Measurements from ENCODE around the gene COL6A2. TPM values are rescaled to one million over a fixed set of nuclear protein-coding genes. Genes with fewer than 3 reads are reported as not detected.
"Not testable (repeated sequence)": the region's sequence is repeated elsewhere in the genome, so short reads cannot be mapped to it uniquely, and the experiment has no call there.

COL6A2 gene
- polyA plus RNA-seq, 2 donors = 120 to 161 TPM

DNA sequence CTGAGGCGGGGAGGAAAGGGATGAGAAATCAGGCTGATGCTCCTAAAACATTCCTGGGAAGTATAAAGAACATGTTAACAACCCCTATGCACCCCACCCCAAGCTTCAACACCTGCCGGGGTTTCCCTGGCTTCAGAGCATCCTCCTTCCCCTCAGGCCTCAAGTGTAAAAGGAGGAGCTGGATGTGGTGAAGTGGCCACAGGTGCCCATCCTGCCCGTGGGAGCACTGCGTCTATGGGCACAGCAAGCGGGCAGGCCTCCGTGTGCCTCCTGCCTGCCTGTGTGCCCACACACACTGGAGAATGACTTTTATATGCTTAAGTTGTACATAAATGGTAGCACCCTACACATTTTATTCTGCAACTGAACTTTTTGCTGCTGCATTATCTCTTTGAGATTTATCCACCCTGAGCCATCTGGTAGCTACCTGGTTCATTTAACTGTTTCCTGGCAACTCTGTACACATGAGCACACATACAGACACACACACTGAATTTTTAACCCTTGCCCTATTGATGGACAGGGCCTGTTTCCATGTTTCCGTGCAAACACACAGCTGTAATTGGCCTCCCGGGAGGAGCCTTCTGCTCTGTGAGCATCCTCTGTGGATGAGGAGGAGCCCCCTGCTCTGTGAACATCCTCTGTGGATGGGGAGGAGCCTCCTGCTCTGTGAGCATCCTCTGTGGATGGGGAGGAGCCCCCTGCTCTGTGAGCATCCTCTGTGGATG, 70.9 kb downstream of the COL6A2 start:
- WGBS, 2 donors = 64 to 73% methylated on average over 8 of the region's 8 CpGs
- Histone ChIP-seq H3K36me3 (ENCODE audit: control insufficient read depth in 2 of 2, insufficient read depth in 2 of 2, low read length in 1 of 2) (no peaks in the 10 kb centered on the region), H3K27ac (ENCODE audit: low read depth in 2 of 2, low read length in 1 of 2) (no peak overlapping the region), H3K9me3 (ENCODE audit: control insufficient read depth in 2 of 2, insufficient read depth in 1 of 2, low read depth in 1 of 2, low read length in 1 of 2) (peaks cover 0 to 6% of the 10 kb centered on the region in 2 donors), H3K4me1 (ENCODE audit: control insufficient read depth in 2 of 2, insufficient read depth in 2 of 2, low read length in 1 of 2) (no peaks in the 10 kb centered on the region), H3K4me3 (ENCODE audit: low read depth in 1 of 2, low read length in 2 of 2) (no peak overlapping the region), H3K27me3 (ENCODE audit: control insufficient read depth in 1 of 2, insufficient read depth in 2 of 2, low read length in 2 of 2) (no peaks in the 10 kb centered on the region)

DNA sequence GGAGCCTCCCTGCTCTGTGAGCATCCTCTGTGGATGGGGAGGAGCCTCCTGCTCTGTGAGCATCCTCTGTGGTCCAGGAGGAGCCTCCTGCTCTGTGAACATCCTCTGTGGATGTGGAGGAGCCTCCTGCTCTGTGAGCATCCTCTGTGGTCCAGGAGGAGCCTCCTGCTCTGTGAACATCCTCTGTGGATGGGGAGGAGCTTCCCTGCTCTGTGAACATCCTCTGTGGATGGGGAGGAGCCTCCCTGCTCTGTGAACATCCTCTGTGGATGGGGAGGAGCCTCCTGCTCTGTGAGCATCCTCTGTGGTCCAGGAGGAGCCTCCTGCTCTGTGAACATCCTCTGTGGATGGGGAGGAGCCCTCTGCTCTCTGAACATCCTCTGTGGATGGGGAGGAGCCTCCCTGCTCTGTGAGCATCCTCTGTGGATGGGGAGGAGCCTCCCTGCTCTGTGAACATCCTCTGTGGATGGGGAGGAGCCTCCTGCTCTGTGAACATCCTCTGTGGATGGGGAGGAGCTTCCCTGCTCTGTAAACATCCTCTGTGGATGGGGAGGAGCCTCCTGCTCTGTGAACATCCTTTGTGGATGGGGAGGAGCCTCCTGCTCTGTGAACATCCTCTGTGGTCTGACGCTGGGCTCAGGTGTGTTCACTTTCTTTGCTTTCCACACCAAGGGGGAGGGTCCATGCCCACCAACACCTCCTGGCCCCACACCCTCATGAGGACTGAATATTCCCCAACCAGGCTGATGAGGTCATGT, 72.7 kb downstream of the COL6A2 start:
- not testable (repeated sequence) for H3K27ac ChIP-seq (ENCODE audit: low read depth in 2 of 2, low read length in 1 of 2); H3K27me3 ChIP-seq (ENCODE audit: control insufficient read depth in 1 of 2, insufficient read depth in 2 of 2, low read length in 2 of 2); H3K36me3 ChIP-seq (ENCODE audit: control insufficient read depth in 2 of 2, insufficient read depth in 2 of 2, low read length in 1 of 2); H3K4me3 ChIP-seq (ENCODE audit: low read depth in 1 of 2, low read length in 2 of 2); H3K9me3 ChIP-seq (ENCODE audit: control insufficient read depth in 2 of 2, insufficient read depth in 1 of 2, low read depth in 1 of 2, low read length in 1 of 2); H3K4me1 ChIP-seq (ENCODE audit: control insufficient read depth in 2 of 2, insufficient read depth in 2 of 2, low read length in 1 of 2)
- 57 to 88% methylated on average over 1 of the region's 1 CpG for WGBS, 2 donors

DNA sequence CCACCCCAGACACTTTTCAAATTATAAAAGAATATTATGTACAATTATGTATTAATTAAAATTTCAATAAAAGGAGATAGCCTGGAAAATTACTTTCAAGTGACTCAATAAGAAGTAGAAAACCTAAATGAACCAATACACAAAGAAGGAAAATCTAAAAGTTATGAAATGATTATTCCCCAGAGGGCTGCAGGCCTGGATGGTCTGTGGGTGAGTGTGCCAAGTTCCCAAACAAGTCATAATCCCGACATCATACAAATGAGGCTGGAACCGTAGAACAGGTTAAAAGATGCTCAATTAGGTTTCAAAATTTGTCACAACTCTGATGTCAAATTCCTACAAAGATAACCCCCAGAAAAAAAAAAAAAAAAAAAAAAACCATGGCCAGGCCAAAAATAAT, 73.7 kb downstream of the COL6A2 start:
- H3K27me3 ChIP-seq (ENCODE audit: control insufficient read depth in 1 of 2, insufficient read depth in 2 of 2, low read length in 2 of 2) = no peaks in the 10 kb centered on the region
- no peaks in the 10 kb centered on the region for H3K4me1 ChIP-seq (ENCODE audit: control insufficient read depth in 2 of 2, insufficient read depth in 2 of 2, low read length in 1 of 2)
- H3K27ac ChIP-seq (ENCODE audit: low read depth in 2 of 2, low read length in 1 of 2) = no peak overlapping the region
- H3K36me3 ChIP-seq (ENCODE audit: control insufficient read depth in 2 of 2, insufficient read depth in 2 of 2, low read length in 1 of 2) = no peaks in the 10 kb centered on the region
- H3K9me3 ChIP-seq (ENCODE audit: control insufficient read depth in 2 of 2, insufficient read depth in 1 of 2, low read depth in 1 of 2, low read length in 1 of 2) = peaks cover 0 to 6% of the 10 kb centered on the region in 2 donors
- no peak overlapping the region for H3K4me3 ChIP-seq (ENCODE audit: low read depth in 1 of 2, low read length in 2 of 2)
- WGBS, 2 donors = 18 to 47% methylated on average over 2 of the region's 2 CpGs

DNA sequence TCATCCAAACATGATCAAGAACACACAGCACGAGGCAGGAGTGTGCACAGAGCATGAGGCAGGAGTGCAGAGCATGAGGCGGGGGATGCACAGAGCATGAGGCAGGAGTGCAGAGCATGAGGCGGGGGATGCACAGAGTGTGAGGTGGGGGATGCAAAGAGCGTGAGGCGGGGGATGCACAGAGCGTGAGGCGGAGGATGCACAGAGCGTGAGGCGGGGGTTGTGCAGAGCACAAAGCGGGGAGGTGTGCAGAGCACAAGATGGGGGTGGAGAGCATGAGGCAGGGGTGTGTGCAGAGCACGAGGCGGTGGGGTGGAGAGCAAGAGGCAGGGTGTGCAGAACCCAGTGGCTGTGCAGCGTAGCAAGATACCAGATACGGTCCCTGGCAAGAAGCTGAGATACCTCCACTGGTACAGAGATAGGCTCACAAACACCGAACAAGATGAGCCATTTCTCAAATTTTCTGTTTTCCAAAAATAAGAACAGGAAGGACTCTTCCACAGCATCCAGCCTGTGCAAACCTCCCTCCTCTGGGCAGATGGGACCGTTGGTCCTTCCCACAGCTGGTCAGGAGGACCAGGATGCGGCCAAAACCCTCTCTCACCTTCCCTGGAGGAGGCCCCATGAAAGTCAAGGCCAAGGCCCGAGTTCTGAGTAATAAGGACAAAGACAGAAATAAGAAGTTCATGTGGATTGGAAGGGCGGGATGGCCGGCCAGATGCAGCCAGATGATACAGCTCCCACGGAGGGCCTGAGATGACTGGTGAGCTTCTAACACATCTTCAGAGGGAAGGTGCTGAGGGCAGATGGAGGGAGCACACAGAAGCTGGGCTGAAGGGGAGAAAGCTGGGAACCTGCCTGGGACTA, 74.3 kb downstream of the COL6A2 start:
- no peaks in the 10 kb centered on the region for H3K36me3 ChIP-seq (ENCODE audit: control insufficient read depth in 2 of 2, insufficient read depth in 2 of 2, low read length in 1 of 2)
- H3K27me3 ChIP-seq (ENCODE audit: control insufficient read depth in 1 of 2, insufficient read depth in 2 of 2, low read length in 2 of 2) = no peaks in the 10 kb centered on the region
- H3K4me3 ChIP-seq (ENCODE audit: low read depth in 1 of 2, low read length in 2 of 2) = no peak overlapping the region
- WGBS, 2 donors = 85 to 89% methylated on average over 16 to 21 of the region's 21 CpGs
- no peaks in the 10 kb centered on the region for H3K4me1 ChIP-seq (ENCODE audit: control insufficient read depth in 2 of 2, insufficient read depth in 2 of 2, low read length in 1 of 2)
- peaks cover 0 to 6% of the 10 kb centered on the region in 2 donors for H3K9me3 ChIP-seq (ENCODE audit: control insufficient read depth in 2 of 2, insufficient read depth in 1 of 2, low read depth in 1 of 2, low read length in 1 of 2)
- no peak overlapping the region for H3K27ac ChIP-seq (ENCODE audit: low read depth in 2 of 2, low read length in 1 of 2)

DNA sequence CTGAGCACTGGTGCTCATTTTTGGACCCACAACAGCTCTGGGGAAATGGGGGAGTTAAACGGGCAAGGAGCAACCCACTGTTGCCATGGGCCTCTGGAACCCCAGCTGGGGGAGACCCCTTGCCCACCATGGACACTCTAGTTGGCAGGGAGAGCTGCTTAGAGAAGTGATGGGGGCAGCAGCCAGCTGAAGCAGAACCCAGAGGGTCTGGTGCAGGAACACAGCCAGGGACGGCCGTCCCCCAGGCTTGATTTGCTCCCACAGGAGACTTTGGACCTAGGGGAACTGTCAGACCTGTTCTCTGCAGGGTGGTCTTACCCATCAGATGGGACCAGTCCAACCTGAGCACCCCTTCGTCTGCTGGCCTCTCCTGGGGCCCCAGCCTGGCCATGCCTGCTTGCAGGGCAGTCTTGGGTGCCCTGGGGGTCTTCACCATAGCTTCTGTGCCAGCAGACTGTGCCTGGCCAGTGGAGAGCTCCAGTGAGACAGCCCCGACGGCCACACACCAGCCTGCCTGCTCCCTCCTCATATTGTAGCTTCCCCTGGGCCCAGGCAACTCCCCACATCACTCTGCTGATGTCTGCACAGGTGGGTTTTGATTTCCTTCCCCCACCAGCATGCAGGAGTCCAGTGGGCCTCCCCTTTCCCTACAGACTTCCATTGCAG, 75.1 kb downstream of the COL6A2 start:
- Histone ChIP-seq H3K4me3 (ENCODE audit: low read depth in 1 of 2, low read length in 2 of 2) (no peak overlapping the region), H3K36me3 (ENCODE audit: control insufficient read depth in 2 of 2, insufficient read depth in 2 of 2, low read length in 1 of 2) (no peaks in the 10 kb centered on the region), H3K9me3 (ENCODE audit: control insufficient read depth in 2 of 2, insufficient read depth in 1 of 2, low read depth in 1 of 2, low read length in 1 of 2) (peaks cover 0 to 6% of the 10 kb centered on the region in 2 donors), H3K27ac (ENCODE audit: low read depth in 2 of 2, low read length in 1 of 2) (no peak overlapping the region), H3K4me1 (ENCODE audit: control insufficient read depth in 2 of 2, insufficient read depth in 2 of 2, low read length in 1 of 2) (no peaks in the 10 kb centered on the region), H3K27me3 (ENCODE audit: control insufficient read depth in 1 of 2, insufficient read depth in 2 of 2, low read length in 2 of 2) (no peaks in the 10 kb centered on the region)
- 87 to 92% methylated on average over 6 of the region's 6 CpGs for WGBS, 2 donors

DNA sequence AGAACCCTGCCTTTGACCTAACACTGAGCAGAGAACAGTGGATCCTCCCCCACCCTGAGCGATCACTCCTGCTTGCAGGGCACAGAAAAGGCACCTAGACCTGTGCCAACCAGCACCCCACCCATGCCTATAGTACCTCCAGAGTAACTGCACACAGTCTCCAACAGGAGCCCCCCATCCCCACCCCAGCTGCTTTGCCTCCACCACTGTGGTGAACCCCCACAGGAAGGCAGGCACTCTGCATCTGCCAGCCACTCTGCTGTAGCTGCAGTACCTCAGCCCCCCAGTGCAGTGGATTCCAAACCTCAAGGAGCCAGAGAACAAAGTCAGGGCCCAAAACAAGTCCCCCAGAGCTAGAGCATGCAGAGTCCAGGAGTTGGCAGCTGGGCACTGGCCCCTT, 75.7 kb downstream of the COL6A2 start:
- Histone ChIP-seq H3K27me3 (ENCODE audit: control insufficient read depth in 1 of 2, insufficient read depth in 2 of 2, low read length in 2 of 2) (no peaks in the 10 kb centered on the region), H3K36me3 (ENCODE audit: control insufficient read depth in 2 of 2, insufficient read depth in 2 of 2, low read length in 1 of 2) (no peaks in the 10 kb centered on the region), H3K4me1 (ENCODE audit: control insufficient read depth in 2 of 2, insufficient read depth in 2 of 2, low read length in 1 of 2) (no peaks in the 10 kb centered on the region), H3K4me3 (ENCODE audit: low read depth in 1 of 2, low read length in 2 of 2) (no peak overlapping the region), H3K27ac (ENCODE audit: low read depth in 2 of 2, low read length in 1 of 2) (no peak overlapping the region), H3K9me3 (ENCODE audit: control insufficient read depth in 2 of 2, insufficient read depth in 1 of 2, low read depth in 1 of 2, low read length in 1 of 2) (peaks cover 0 to 6% of the 10 kb centered on the region in 2 donors)
- 94 to 96% methylated on average over 1 of the region's 1 CpG for WGBS, 2 donors

DNA sequence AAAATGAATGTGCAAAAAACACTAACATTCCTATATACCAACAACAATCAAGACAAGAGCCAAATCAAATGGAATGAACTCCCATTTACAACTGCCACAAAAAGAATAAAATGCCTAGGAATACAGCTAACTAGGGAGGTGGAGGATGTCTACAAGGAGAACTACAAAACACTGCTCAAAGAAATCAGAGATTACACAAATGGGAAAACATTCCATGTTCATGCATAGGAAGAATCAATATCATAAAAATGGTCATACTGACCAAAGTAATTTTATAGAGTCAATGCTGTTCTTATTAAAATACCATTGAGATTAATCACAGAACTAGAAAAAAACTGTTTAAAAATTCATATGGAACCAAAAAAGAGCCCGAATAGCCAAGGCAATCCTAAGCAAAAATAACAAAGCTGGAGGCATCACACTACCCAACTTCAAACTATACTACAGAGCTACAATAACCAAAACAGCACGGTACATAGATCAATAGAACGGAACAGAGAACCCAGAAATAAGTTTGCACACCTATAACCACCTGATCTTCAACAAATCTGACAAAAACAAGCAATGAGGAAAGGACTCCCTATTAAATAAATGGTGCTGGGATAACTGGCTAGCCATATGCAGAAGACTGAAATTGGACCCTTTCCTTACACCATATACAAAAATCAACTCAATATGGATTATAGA, 78.7 kb downstream of the COL6A2 start:
- H3K4me1 ChIP-seq (ENCODE audit: control insufficient read depth in 2 of 2, insufficient read depth in 2 of 2, low read length in 1 of 2); H3K27ac ChIP-seq (ENCODE audit: low read depth in 2 of 2, low read length in 1 of 2); H3K9me3 ChIP-seq (ENCODE audit: control insufficient read depth in 2 of 2, insufficient read depth in 1 of 2, low read depth in 1 of 2, low read length in 1 of 2); H3K4me3 ChIP-seq (ENCODE audit: low read depth in 1 of 2, low read length in 2 of 2); H3K27me3 ChIP-seq (ENCODE audit: control insufficient read depth in 1 of 2, insufficient read depth in 2 of 2, low read length in 2 of 2); H3K36me3 ChIP-seq (ENCODE audit: control insufficient read depth in 2 of 2, insufficient read depth in 2 of 2, low read length in 1 of 2): not testable (repeated sequence)
- WGBS, 2 donors = 92 to 97% methylated on average over 3 of the region's 3 CpGs

DNA sequence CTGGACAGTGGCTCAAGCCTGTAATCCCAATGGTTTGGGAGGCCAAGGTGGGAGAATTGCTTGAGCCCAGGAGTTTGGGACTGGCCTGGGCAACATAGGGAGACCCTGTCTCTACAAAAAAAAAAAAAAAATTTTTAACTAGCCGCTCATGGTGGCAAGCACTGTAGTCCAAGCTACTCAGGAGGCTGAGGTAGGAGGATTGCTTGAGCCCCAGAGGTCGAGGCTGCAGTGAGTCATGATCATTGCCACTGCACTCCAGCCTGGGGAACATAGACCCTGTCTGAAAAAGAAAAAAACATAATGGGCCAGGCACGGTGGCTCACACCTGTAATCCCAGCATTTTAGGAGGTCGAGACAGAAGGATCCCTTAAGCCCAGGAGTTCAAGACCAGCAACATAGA, 81.0 kb downstream of the COL6A2 start:
- Histone ChIP-seq H3K9me3 (ENCODE audit: control insufficient read depth in 2 of 2, insufficient read depth in 1 of 2, low read depth in 1 of 2, low read length in 1 of 2) (no peaks in the 10 kb centered on the region), H3K4me3 (ENCODE audit: low read depth in 1 of 2, low read length in 2 of 2) (no peak overlapping the region), H3K27ac (ENCODE audit: low read depth in 2 of 2, low read length in 1 of 2) (no peak overlapping the region), H3K36me3 (ENCODE audit: control insufficient read depth in 2 of 2, insufficient read depth in 2 of 2, low read length in 1 of 2) (no peaks in the 10 kb centered on the region), H3K27me3 (ENCODE audit: control insufficient read depth in 1 of 2, insufficient read depth in 2 of 2, low read length in 2 of 2) (no peaks in the 10 kb centered on the region), H3K4me1 (ENCODE audit: control insufficient read depth in 2 of 2, insufficient read depth in 2 of 2, low read length in 1 of 2) (peaks cover 0 to 2% of the 10 kb centered on the region in 2 donors)
- WGBS, 2 donors = 84 to 89% methylated on average over 4 of the region's 4 CpGs
